ENCODE data around the gene CCL24.

- TF ChIP-seq, protein P1, sequence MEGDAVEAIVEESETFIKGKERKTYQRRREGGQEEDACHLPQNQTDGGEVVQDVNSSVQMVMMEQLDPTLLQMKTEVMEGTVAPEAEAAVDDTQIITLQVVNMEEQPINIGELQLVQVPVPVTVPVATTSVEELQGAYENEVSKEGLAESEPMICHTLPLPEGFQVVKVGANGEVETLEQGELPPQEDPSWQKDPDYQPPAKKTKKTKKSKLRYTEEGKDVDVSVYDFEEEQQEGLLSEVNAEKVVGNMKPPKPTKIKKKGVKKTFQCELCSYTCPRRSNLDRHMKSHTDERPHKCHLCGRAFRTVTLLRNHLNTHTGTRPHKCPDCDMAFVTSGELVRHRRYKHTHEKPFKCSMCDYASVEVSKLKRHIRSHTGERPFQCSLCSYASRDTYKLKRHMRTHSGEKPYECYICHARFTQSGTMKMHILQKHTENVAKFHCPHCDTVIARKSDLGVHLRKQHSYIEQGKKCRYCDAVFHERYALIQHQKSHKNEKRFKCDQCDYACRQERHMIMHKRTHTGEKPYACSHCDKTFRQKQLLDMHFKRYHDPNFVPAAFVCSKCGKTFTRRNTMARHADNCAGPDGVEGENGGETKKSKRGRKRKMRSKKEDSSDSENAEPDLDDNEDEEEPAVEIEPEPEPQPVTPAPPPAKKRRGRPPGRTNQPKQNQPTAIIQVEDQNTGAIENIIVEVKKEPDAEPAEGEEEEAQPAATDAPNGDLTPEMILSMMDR (IDR thresholded peaks at IDR 0.05), result no peak
- no peak for TF ChIP-seq POLR2A (IDR thresholded peaks at IDR 0.05)
Observed at GRCh38 chr7:75807452-75807851, 6.2 kb downstream of the CCL24 start.
